T1000 (cell line): ENCODE measurements around the gene WDR45.
"Not testable (repeated sequence)": the region's sequence is repeated elsewhere in the genome, so short reads cannot be mapped to it uniquely, and the experiment has no call there.

ENCODE experiments used
- DNase-seq: peaks from one replicate; lab custom pipeline; 2025; ENCODE audit warnings: mixed read lengths; lab: John Stamatoyannopoulos, UW

The WDR45 gene

GRCh38 chrX:49079489-49080428 is at the start of gene WDR45:
TSS of gene WDR45 (minus strand) at chrX:49079887. CDS start at chrX:49078095, 1,792 bp downstream.
- peak; percentile 40 for DNase-seq

DNA sequence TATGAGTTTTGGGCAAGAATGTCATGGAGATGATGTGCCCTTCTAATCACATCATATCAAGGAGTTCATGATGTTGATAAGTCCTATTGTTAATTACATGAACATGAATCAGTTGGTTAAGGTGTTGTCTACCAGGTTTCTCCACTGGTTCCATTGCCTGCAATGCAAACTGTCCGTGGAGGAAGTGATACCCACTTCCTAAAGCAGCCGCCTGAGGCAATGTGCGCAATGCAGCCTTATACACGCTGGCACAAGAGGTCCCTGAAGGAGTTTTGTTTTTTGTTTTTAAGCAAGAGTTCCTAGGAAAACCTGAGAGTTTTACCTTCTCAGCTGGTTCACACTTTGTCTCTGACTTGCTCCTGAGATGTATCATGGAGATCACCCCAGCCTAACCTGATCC is 49.7 kb upstream of the WDR45 start:
- DNase-seq, result no peak

GRCh38 chrX:49127742-49128258 is 48.1 kb upstream of the WDR45 start:
- DNase-seq, result not testable (repeated sequence)

GRCh38 chrX:49122499-49122898 is 42.8 kb upstream of the WDR45 start:
- DNase-seq, result no peak

GRCh38 chrX:49120091-49120490 is 40.4 kb upstream of the WDR45 start:
- no peak for DNase-seq

- no peak for DNase-seq
Observed at GRCh38 chrX:49117581-49117980, 37.9 kb upstream of the WDR45 start.

DNA sequence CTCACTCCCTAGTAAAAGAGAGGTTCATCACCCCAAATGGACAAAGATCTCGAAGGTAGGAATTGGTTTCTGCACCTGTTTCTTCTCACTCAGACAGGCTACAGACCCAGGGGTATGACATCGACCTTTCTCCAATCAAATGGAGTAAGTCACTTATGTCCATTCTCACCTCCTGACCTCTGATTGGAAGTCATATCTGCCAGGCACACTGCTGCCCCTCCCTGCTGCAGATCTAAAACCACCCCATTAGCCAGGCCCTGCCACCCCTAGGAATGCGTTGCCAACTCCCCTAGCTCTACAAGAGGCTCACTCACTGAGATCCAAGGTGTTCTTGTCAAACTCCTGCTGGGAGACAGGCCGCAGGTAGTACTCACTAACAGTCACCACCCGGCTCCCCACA is 37.0 kb upstream of the WDR45 start:
- DNase-seq, result no peak

DNA sequence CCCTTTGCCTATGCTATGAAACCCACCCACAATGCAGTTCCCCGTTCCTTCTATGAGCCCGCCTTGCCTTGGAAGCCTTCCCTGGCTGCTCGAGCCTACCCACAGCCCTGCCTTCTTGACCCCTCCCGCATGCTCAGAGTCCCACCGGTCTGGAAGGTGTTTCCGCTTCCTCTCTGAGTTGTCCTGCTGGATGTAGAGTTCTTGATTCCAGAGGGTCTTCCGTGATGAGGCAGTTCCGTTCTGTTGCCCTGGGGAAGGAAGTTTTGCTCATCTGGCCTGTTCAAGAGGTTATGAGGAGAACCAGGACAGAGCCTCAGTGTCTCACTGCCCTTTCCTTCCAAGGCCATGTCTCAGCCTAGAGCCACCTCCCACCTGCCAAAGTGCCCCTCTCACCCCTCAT is 36.4 kb upstream of the WDR45 start:
- DNase-seq, result no peak

- DNase-seq, result no peak
Observed at GRCh38 chrX:49111791-49112190, 32.1 kb upstream of the WDR45 start.

DNA sequence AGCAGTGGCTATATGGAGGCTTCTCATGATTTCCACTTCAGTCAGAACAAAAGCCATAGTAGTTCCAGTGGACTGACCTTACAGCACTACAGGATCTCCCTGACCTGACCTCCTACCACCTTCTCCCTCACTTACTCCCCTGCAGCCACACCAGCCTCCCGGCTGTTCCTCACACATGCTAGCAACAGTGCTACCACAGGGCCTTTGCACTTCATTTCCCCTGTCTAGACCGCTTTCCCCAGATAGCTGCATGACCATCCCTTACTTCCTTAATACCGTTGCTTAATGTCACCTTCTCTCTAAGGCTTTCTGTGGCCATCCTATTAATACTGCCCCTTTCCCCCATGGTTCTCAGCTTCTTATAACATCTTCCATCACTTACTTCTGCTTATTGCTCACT is 30.7 kb upstream of the WDR45 start:
- no peak for DNase-seq

DNA sequence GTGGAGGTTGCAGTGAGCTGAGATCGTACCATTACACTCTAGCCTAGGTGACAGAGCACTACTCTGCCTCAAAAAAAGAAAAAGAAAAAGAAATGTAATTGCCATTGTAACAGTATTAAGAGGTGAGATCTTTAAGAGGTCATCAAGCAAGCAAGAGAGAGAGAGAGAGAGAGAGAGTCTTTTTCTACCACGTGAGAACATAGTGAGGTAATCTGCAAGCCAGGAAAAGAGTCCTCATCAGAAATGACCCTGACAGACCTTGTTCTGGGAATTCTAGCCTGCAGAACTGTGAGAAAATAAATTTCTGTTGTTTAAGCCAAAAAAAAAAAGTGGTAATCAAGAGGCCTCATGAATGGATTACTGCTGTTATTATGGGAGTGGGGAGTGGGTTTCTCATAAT is 29.0 kb upstream of the WDR45 start:
- no peak for DNase-seq

- no peak for DNase-seq
Observed at GRCh38 chrX:49106930-49107329, 27.2 kb upstream of the WDR45 start.

DNA sequence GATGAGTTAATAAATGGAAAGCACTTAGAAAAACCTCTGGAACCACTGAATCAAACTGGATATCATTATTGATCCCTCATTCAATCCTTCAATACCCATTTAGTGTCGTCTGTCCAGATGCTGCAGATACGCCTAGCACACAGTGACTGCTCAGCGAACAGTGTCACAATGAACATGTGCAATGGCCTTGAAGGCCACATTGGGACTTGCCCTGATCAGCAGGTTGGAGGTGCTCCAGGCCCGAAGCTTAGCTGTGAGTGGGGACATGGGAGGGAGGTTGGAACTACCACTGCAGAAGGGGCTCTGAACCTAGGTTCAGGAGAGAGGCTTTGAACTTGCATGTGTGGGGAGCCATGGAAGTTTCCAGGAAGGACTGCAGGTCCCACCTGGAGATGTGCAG is 26.6 kb upstream of the WDR45 start:
- DNase-seq, result no peak

GRCh38 chrX:49103637-49104036 is 23.9 kb upstream of the WDR45 start:
- no peak for DNase-seq

DNA sequence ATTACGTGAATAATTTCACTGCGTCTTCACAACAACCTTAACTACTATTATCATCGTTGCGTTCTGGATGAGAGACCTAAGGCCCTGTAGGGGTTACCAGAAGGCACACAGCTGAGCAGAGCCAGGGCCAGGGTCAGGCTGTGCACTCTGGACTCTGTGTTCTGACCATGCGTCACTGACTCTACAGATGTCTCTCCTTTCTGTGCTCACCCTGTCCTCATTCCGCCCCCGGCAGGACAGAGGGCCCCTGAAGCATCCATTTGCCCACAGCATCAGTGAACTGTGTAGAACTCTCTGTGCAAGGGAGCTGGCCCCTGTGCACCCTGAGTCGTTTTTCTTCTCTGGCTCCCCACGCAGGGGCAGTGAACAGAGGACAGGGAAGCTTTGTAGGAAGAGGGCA is 22.5 kb upstream of the WDR45 start:
- DNase-seq, result no peak

DNA sequence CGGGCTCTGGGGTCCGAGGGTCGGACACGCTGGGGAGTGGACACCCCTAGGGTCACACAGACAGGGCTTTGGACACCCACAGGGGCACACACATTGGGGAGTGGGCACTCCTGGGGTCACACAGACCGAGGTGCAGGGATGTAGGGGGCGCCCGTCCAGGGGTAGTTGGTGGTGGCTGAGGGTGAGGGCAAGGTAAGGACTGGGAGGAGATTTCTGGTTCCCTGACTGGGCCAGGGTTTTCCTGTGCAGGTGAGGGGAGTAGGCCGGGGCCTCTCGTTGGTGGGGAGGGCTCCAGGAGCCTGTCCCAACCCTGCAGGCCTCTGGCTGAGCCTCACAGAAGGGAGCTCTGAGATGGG is 21.9 kb upstream of the WDR45 start:
- DNase-seq, result no peak

DNA sequence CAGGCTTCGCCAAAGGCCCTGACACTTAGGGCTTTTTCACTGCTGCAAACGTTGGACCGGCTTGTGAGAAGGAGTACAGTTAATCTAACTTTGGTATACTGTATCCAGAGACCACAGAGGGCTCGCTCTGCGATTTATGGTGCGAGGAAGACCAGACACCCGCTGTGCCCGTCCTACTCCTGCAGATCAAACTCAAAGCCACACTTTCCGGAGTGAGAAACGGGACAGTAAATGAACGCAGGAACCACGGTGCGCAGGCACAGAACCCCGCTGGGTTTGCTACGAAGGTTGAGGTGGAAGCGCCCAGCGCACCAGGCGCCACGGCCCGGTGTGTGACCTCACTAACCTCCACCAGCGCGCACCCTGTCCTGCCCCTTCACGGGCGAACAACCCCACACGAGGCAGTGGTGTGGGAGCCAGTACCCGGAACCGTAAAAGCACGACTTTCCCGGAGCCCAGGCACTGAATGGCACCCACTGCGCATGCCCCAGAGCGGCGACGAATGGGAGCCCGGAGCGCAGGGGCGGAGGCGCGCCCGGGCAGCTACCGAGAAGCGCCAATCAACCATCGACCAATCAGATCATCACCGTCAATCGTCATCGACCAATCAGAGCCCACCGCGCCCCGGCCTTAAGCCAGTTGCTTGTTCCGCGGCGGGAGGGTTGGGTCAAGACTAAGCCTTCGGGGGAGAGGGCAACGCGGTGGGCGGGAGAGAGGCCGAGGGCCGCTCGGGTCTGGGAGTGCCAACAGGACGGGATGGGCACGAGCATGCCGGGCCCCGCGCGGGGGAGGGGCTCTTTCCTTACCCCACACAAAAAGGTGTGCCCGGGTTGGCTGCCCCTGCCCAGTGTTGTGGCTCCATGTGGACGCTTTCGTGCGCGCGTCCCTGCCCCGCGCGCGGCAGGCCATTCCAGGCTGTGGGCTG is 21.3 kb upstream of the WDR45 start:
- DNase-seq, result peak; percentile 89

- no peak for DNase-seq
Observed at GRCh38 chrX:49096419-49096818, 16.7 kb upstream of the WDR45 start.

DNA sequence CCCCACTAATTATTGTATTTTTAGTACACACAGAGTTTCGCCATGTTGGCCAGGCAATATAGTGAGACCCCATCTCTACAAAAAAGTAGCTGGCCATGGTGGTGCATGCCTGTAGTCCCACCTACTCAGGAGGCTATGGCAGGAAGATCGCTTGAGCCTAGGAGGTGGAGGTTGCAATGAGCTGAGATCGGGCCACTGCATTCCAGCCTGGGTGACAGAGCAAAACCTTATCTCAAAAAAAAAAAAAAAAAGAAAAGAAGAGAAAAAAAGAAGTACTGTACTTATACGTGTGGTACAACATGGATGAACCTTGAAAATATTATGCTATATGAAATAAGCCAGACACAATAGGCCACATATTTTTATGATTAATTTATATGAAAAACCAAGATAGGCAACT is 9.9 kb upstream of the WDR45 start:
- no peak for DNase-seq

DNA sequence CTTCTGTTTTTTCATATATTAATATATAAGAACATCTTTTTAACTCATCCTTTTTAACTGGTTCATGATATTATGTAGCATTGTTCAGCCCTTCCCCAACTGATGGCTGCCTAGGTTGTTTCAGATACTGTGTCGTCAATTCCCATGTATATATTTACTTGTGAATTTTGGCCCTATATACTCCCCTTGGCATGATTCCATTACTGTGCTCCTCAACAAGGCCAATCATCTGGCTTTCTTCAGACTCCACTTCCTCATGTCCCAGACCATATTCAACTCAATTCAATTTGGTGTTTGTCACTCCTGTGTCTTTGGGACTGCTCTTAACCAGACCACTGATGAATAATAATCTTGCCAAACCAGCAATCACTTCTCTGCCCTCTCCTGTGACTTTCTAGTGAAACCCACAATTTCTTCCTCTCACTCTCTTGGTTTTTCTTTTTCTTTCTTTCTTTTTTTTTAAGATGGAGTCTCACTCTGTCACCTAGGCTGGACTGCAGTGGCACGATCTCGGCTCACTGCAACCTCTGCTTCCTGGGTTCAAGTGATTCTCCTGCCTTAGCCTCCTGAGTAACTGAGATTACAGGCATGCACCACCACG is 2.7 kb upstream of the WDR45 start:
- no peak for DNase-seq

DNA sequence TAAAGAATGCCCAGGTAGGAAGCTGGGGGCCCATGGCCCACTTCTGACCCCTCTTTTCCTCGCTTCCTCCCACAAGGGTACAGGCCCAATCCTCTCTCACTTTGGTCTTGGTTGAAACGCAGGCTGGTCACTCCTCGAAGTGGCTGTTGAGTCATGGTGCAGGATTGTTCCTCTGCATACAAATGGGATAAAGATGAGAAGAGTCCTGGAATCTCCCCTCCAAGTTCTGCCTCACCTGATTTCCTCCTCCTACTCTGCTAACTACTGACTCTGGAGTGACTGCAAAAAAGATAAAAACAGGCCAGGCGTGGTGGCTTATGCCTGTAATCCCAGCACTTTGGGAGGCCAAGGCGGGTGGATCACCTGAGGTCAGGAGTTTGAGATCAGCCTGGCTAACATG is 1.7 kb downstream of the WDR45 start:
- DNase-seq, result no peak

GRCh38 chrX:49075347-49075746 is 4.3 kb downstream of the WDR45 start:
- no peak for DNase-seq
